SK-MEL-5 (cell line): Measurements from ENCODE around the gene FBXW4. TPM values are rescaled to one million over a fixed set of nuclear protein-coding genes. Genes with fewer than 3 reads are reported as not detected.

Experiments used
- DNase-seq: peaks from one replicate; pipeline ENCODE4 v3.0.0-alpha.2; 2016; ENCODE audit warnings: low read depth, low spot score
- in situ Hi-C: cut with HindIII; loops from 2 replicates; pipeline ENCODE4 v1.10.0; 2016; ENCODE audit warnings: low sequenced_read_pairs, high pct_unique_total_duplicates, low pct_unique_long_range_greater_than_20kb
- total RNA-seq: library from RNA; depleted of rRNA; stranded (reverse); fragments of >200 nt; shearing (Covaris generic); gene quantifications from 2 replicates; pipeline ENCODE4 v1.2.3, GENCODE V29; 2014

Gene FBXW4
- total RNA-seq, 1 experiment from 2014 or later: 6.8 TPM

DNA sequence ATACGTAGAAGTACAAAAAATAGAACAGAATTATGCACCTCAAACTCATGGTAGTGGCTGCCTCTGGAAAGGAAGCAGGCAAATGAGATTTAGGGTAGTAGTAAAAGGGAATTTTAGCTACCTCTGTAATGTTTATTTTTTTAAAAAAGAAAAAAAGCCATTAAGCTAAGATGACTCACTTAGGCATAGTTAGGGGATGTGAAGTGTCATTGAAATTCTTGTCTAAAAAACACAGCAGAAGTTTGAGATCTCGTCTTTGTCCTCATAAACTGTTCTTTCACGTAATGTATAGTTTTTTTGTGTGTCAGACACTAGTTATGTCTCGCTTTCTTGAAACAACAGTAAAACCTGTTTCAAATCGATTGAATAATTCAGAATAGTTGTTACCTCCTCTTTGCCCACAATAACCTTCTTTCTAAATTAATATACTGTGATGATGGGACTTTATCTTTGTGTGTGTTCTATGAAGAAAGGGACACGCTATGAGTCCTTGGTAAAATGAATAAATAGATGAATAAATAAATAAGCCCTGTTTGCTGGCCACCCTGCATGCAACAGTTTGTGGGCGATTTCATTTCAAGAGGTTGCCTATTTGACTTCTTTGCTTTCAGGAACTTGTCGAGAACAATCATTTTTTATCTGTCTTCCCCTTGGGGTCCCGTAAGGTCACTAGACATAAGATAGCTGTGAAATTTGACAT is 14.5 kb upstream of the FBXW4 start:
- in situ Hi-C loops: no loop called here
- no peak for DNase-seq

DNA sequence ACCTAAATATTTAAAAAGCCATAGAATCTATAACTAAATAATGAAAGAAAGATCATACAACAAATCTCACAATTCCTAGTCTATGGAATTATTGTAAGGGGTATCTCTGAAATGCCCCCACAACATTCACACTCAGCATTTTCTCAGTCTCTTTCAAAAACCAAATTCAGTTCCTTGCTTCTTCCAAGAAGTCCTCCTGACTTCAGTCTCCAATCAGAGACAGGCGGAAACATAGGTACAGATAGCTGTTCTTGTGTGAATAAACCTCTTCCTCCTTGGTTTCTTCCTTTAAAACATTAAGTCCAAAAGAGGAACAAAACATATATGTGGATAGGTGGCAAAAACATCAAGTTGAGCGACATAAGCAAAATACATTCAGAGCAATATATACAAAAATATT is 13.9 kb upstream of the FBXW4 start:
- DNase-seq: no peak
- in situ Hi-C loops: no loop called here

GRCh38 chr10:101708073-101708472 is 13.1 kb upstream of the FBXW4 start:
- in situ Hi-C loops: no loop called here
- DNase-seq: no peak

DNA sequence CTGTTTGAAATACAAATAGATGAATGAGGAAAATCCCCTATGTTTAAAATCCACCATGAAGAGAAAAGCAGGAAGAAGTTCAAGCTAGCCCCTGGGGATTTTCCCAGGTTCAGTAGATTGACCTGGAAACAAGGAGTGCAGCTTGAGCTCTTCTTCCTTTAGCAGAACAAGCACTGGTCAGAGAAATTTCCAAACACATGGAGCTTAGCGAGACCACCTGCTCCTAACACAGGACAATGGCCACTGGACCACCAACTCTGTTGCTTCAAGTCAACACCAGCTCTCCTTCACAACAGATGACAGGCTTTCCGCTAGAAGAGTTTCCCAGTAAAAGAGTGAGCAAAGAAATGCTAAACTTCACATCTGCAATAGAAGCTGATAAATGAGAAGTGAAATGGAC is 9.4 kb upstream of the FBXW4 start:
- in situ Hi-C loops: no loop called here

GRCh38 chr10:101696632-101697031 is 1.7 kb upstream of the FBXW4 start:
- DNase-seq: no peak
- in situ Hi-C loops: no loop called here

More for the DNA sequence above, 9.4 kb upstream of the FBXW4 start:
- DNase-seq: no peak

DNA sequence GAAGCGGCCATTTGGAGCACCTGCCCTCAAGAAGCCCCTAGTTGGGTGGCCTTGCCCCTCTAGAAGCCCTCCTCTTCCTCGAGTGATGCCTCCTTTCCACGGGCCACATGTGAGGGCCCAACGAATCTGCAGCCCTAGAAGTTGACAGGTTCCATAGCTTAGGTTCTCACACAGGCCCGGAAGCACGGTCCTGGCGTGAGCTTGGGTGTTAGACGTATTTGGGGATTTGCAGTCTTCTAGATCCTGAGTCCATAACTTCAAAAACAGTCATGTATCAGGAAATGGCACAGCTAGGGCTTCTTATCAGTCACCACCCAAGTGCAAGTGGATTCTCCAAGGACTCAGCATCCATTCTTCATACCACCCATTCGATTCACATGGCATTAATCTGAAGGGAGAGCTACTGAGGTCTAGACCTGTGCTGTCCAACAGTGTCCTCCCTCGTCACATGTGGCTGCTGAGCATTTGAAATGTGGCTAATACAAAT is 477 bp upstream of the FBXW4 start:
- no peak for DNase-seq
- in situ Hi-C loops: no loop called here

DNA sequence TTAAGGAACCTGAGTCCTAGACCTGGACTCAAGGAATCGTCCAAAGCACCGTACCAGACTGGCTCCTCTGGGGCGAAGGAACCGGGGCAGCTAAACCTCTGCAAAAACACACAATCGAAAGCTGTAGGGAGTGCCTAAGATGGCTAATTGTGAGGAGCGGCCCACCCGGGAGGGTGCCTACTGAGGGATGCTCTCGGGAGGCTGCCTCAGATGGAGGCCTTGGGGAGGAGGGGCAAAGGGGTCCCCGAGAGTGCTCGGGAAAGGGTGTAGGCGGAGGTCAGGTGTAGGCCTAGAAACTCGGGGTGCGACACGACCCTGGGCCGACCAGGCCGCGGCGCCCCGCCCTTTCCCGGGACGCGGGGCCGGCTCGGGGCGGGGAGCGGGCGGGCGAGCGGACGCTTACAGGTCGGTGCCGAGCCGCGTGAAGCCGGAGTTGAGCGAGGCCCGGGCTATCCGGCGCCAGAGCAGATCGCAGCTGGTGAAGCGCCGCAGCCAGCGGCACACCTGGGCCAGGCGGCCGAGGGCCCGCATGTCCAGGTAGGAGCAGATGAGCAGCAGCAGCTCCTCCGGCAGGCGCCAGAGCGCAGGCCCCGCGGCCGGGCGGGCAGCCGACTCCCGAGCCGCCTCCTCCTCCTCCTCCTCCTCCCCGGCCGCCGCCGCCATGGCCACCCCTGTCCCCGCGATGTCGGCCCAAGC is 844 bp downstream of the FBXW4 start:
- peak; percentile 37 for DNase-seq
- in situ Hi-C loops: no loop called here

- in situ Hi-C loops: no loop called here
- DNase-seq: peak; percentile 41
These were observed 1.4 kb downstream of the FBXW4 start for GRCh38 chr10:101693651-101693977.

DNA sequence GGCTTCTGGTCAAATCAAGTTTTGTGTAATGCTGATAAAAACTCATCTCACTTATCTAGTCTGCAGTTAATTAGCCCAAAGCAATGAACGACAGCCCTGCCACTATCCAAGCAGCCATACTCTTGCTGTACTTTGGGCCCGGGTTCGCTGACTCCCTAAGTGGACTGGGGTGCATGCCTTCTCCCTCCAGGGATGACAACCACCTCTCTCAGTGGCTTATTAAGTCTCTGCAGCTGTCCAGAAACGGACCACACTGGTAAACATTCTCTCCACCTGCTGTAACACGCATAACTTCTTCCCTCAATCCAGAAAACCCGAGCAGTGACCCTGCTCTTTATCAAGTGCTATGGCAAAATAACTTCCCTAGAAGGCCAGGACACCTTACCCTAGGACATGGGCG is 3.9 kb downstream of the FBXW4 start:
- DNase-seq: no peak
- in situ Hi-C loops: no loop called here

DNA sequence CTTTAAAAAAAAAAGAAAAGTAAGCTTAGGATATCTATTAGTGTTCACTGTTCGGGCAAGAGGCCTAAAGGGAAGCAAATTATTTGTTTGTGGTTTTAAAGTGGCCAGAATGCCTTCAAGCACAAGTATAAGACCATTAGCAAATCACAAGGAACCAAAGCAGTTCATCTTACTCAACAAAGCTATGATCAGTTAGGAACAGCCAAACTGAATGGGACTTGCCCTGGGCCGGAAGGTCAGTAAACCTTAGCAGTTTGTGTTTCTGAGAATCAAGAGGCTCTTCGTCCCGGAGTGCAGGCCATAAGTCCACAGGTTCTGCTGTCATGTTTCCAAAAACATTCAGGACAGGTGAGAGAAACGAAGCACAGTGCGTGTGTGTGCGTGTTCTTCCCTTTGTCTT is 4.5 kb downstream of the FBXW4 start:
- in situ Hi-C loops: no loop called here
- DNase-seq: no peak

GRCh38 chr10:101687071-101687658 is 7.8 kb downstream of the FBXW4 start:
- no peak for DNase-seq
- in situ Hi-C loops: no loop called here

DNA sequence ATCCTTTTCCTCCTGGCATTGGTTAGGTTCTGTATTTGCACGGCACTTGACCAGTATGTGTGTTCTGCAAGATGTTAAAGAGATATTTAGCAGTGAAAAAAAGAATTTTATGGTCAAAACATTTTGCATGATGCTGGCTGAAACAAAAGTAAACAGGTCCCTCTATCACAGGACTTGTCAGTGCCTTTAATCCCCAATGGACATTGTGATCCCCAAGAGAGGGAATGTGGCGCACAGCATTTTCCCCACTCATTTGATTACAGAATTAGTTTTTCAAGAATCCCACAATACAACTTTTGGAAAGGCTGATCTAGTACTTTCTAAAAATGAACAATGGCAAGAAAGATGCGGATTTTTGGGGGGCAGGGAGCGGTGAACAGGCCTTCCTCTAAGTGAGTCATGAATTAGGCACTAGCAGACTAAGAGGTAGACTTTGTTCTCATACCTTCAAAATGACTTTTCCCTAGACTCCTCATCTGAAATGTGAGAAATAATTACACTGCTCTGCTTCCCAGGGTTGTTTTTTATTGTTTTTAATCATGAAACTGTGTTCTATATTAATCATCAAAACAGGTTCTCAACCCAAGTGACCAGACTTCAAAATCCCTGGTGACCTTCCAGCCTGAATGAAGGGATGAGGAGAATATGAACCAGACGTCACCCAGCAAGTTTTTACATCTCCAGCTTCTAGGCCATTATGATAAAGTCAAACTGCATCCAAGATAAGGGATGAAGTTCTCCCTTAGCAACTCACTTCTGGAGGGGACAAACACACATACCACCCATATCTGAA is 8.6 kb downstream of the FBXW4 start:
- in situ Hi-C loops: no loop called here
- DNase-seq: no peak

GRCh38 chr10:101684782-101685181 is 10.2 kb downstream of the FBXW4 start:
- DNase-seq: no peak
- in situ Hi-C loops: no loop called here

DNA sequence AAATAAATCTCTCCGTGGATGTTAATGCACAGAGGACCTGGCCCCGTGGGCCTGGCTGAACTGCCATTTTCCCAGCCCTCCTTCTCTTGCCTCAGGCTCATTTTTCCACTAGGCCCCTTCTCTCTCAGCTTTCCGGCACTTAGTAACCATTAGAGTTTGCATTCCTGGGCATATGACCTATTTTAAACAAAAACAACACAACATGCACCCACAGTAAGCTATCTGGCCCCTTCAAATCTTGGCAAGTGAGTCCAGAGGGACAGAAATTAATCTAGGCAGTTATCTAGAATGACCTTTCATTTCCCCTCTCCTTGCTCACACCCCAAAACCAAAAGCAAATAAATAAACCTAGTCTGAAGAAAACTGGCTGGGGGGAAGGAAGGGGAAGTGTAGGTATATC is 11.7 kb downstream of the FBXW4 start:
- DNase-seq: no peak
- in situ Hi-C loops: no loop called here

DNA sequence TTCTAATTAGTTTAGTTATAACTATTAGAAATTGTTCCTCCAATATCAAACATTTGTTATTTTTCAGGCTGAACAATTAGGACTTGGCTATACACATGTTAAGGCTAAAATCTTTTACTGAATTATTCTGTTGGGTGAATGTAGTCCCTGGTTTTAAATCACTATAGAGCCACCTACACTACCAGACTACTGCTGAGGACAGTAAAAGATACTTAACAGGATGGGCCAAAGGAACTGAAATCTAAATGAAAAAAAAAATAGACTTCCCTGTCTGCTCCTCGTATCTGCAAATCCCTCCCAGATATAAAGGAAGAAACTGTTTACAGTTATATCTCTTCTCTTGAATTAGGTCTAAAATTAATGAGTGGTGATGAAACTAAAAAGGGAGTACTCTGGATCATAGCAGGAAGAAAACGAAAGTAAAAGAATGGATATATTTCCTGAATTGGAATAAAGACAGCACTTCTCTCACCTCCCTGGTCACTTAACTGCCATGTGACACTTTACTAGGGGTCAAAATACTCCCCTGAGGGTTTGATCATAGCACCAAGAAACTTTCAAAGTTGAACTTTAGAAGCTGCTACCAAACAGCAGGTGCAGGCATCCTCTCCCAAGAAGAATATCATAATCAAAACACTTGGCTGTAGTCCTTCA is 12.7 kb downstream of the FBXW4 start:
- in situ Hi-C loops: no loop called here
- peak; percentile 9 for DNase-seq

- DNase-seq: no peak
- in situ Hi-C loops: no loop called here
These were observed 18.4 kb downstream of the FBXW4 start for GRCh38 chr10:101676565-101676964.

- DNase-seq: no peak
- in situ Hi-C loops: no loop called here
These were observed 19.9 kb downstream of the FBXW4 start for GRCh38 chr10:101675115-101675514.

- in situ Hi-C loops: no loop called here
- DNase-seq: no peak
These were observed 22.4 kb downstream of the FBXW4 start for GRCh38 chr10:101672536-101672935.
